Heart left ventricle (tissue), 16 donors: ENCODE results near the gene SDHC. TPM values are rescaled to one million over a fixed set of nuclear protein-coding genes. Genes with fewer than 3 reads are reported as not detected.

Experiments used
- ATAC-seq, 4 donors: fragments of 200-7000 bp; cut with Tn5 transposase; one replicate each; pipeline ENCODE4 v1.9.1; 2020 to 2022; ENCODE audit warnings: moderate library complexity in 4 of 4, mild to moderate bottlenecking in 3 of 4, moderate number of reproducible peaks in 1 of 4
- DNase-seq, 5 donors: peaks; one replicate each; pipeline ENCODE4 v3.0.0-alpha.2; 2020
- H3K27ac ChIP-seq, 12 donors: fragments of 200-600 bp; sonication (generic) in 4 of 12; one replicate each; pipeline versions ENCODE4 v1.5.0 to v1.8.0; 2016 to 2022; ENCODE audit warnings: mild to moderate bottlenecking in 2 of 12
- H3K27me3 ChIP-seq, 9 donors: fragments of 200-600 bp; sonication (generic) in 2 of 9; one replicate each; pipeline versions ENCODE4 v1.5.1 to v1.8.0; 2016 to 2022; ENCODE audit warnings: mild to moderate bottlenecking in 3 of 9
- H3K36me3 ChIP-seq, 9 donors: fragments of 200-600 bp; sonication (generic) in 2 of 9; one replicate each; pipeline versions ENCODE4 v1.5.0 to v1.8.0; 2018 to 2022; ENCODE audit warnings: mild to moderate bottlenecking in 2 of 9
- H3K4me1 ChIP-seq, 12 donors: fragments of 200-600 bp; sonication (generic) in 4 of 12; one replicate each; pipeline versions ENCODE4 v1.5.0 to v1.8.0; 2016 to 2022; ENCODE audit warnings: mild to moderate bottlenecking in 3 of 12
- H3K4me3 ChIP-seq, 12 donors: fragments of 200-600 bp; sonication (generic) in 4 of 12; one replicate each; pipeline versions ENCODE4 v1.5.0 to v1.8.0; 2017 to 2022; ENCODE audit warnings: mild to moderate bottlenecking in 9 of 12, moderate library complexity in 4 of 12
- H3K9me3 ChIP-seq, 12 donors: fragments of 200-600 bp; sonication (generic) in 4 of 12; one replicate each; pipeline versions ENCODE4 v1.5.0 to v1.8.0; 2016 to 2022; ENCODE audit warnings: mild to moderate bottlenecking in 1 of 12
- POLR2A ChIP-seq, 2 donors: fragments of 450-650 bp; IDR thresholded peaks; one replicate each; pipeline ENCODE4 v1.6.1; 2017; ENCODE audit warnings: antibody characterized with exemption in 2 of 2, mild to moderate bottlenecking in 2 of 2, moderate library complexity in 2 of 2
- WGBS, 4 donors: extraction: QIAGEN DNeasy Blood & Tissue Kit in 2 of 4; methylation state at CpG; one replicate each; pipeline versions ENCODE4 v1.1.5 to v1.1.7; 2013 to 2018; 5-methylcytosine and 5-hydroxymethylcytosine counted together
- intact Hi-C, 10 donors: fragments of 100-400 bp; cut with DNase I; formaldehyde crosslinking; loops; one replicate each; pipeline versions ENCODE4 v1.11.1 to v1.14.2; 2022
- polyA plus RNA-seq, 2 donors: library from polyadenylated mRNA; stranded (reverse); fragments of 200-250 nt; gene quantifications; one replicate each; pipeline ENCODE4 v1.2.3, GENCODE V29; 2013
- total RNA-seq, 9 donors: library from RNA; depleted of rRNA in 2 of 9; stranded (reverse); fragments of >200 nt in 2 of 9; fragmentation: NEBNext Ultra II Directional in 3 of 9; extraction: Animal tissue kit (Norgen Biotek cat#: 25700) in 3 of 9; gene quantifications; one replicate each; pipeline versions ENCODE4 v1.1.0 to v1.2.4, GENCODE V29; 2016 to 2023
- TF ChIP-seq, protein P1 (sequence below), 12 donors: fragments of 200-600 bp; sonication (generic) in 4 of 12; IDR thresholded peaks; one replicate each; pipeline versions ENCODE4 v1.5.0 to v1.8.0; 2018 to 2022; ENCODE audit warnings: antibody characterized with exemption in 12 of 12, mild to moderate bottlenecking in 5 of 12
- donor health status: ischemic (EF 13 %, LVEDD 7.1; RV severe dilation, severe dysfunction).
- donor health status: healthy with polysubstance abuse.
- donor health status: DM: no; HTN: yes; CAD: no.
- donor health status: DM: no; HTN: no; CAD: no.
- donor health status: ischemic (EF 25% LVEDD 6.9; RV normal size, moderate dysfunction).
- donor health status: ischemic (EF 25% LVEDD 5.7; RV mildly dilated, moderate dysfunction).
- donor health status: healthy.
- donor health status: DM: yes; HTN: yes; CAD: no.
- donor health status: ischemic (EF 35%, LVEDD 5.7; RV mildly dilated, moderate dysfunction).
- donor health status: nonischemic (EF 11% LVEDD 7.7; RV severe dilation, severe dysfunction).
- donor health status: DM: yes; HTN: yes; CAD: no.
- donor health status: PGD.
- donor health status: ischemic (EF 29% LVEDD 5.4; RV normal size, mild dysfunction).
- donor health status: nonischemic (EF 23%, LVEDD 6.1; RV moderate dilation, normal function).

SDHC gene
- total and polyA plus RNA-seq, 11 donors, result 50.6 to 408 (median 301) TPM

DNA sequence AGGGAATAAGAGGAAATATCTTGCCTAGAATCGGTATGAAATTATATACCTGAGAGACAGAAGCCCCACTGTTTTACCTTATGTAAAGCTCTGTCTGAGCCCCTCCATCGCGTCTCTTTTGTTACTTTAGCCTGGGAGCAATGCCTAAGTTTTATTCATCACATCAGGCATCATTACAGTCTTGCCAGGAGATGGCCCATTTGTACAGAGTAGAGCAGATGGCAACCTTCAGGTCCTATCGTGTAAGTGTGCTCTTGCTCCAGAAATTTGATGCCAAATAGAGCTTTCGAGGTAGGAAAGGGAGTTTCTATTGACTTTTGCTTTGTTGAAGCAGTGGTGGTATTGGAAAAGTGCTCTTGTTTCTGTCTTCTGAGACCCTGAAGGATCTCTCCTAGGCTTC, 28.6 kb downstream of the SDHC start:
- peaks cover 0 to 10% (median 0%) of the 10 kb centered on the region in 12 donors for H3K4me1 ChIP-seq
- H3K36me3 ChIP-seq, result peaks cover 0 to 92% (median 84%) of the 10 kb centered on the region in 9 donors
- H3K27me3 ChIP-seq, result no peaks in the 10 kb centered on the region
- H3K27ac ChIP-seq, result no peak overlapping the region
- no peak for ATAC-seq
- no peaks in the 10 kb centered on the region for H3K9me3 ChIP-seq
- intact Hi-C loops, result no loop called here
- no peak overlapping the region for H3K4me3 ChIP-seq
- DNase-seq, result no peak
- 89 to 98% (median 95%) methylated on average over 5 of the region's 5 CpGs for WGBS, 4 donors
- TF ChIP-seq, protein P1, sequence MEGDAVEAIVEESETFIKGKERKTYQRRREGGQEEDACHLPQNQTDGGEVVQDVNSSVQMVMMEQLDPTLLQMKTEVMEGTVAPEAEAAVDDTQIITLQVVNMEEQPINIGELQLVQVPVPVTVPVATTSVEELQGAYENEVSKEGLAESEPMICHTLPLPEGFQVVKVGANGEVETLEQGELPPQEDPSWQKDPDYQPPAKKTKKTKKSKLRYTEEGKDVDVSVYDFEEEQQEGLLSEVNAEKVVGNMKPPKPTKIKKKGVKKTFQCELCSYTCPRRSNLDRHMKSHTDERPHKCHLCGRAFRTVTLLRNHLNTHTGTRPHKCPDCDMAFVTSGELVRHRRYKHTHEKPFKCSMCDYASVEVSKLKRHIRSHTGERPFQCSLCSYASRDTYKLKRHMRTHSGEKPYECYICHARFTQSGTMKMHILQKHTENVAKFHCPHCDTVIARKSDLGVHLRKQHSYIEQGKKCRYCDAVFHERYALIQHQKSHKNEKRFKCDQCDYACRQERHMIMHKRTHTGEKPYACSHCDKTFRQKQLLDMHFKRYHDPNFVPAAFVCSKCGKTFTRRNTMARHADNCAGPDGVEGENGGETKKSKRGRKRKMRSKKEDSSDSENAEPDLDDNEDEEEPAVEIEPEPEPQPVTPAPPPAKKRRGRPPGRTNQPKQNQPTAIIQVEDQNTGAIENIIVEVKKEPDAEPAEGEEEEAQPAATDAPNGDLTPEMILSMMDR (IDR thresholded peaks at IDR 0.05), result no peak
- no peak for TF ChIP-seq POLR2A (IDR thresholded peaks at IDR 0.05)

- H3K36me3 ChIP-seq, result peaks cover 0 to 47% (median 28%) of the 10 kb centered on the region in 9 donors
Measured at GRCh38 chr1:161350671-161351070, 36.5 kb downstream of the SDHC start.

DNA sequence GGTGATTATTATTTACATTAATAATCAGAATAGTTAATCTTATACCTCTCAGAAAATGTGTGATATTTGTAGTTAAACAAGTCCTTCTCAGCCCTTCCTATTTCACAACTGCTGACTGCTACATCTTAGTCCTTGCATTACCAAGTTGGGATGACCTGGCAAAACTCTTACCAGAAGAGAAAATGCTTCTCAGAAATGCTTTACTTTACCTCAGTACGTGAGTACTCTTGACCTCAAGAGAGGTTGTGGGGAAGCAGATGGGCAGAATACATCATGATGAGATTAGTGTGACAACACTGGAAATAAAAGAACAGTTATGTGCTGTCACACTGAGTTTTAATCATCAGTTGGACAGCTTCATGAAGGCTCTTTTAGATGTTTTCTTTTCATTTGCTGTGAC, 37.3 kb downstream of the SDHC start:
- intact Hi-C loops, result no loop called here
- no peak for DNase-seq
- TF ChIP-seq, protein P1 (IDR thresholded peaks at IDR 0.05), result no peak
- TF ChIP-seq POLR2A (IDR thresholded peaks at IDR 0.05), result no peak
- H3K36me3 ChIP-seq, result peaks cover 0 to 49% (median 23%) of the 10 kb centered on the region in 9 donors
- WGBS, 4 donors, result 42 to 62% (median 48%) methylated on average over 1 of the region's 1 CpG
- peak overlapping the region in 1 of 12 donors; percentile 63 for H3K27ac ChIP-seq
- H3K9me3 ChIP-seq, result no peaks in the 10 kb centered on the region
- H3K4me1 ChIP-seq, result peaks cover 0 to 26% (median 0%) of the 10 kb centered on the region in 12 donors
- ATAC-seq, result peak in 1 of 4 donors; percentile 58
- H3K27me3 ChIP-seq, result no peaks in the 10 kb centered on the region
- no peak overlapping the region for H3K4me3 ChIP-seq

More at GRCh38 chr1:161350671-161351070, 36.5 kb downstream of the SDHC start:
- H3K9me3 ChIP-seq, result no peaks in the 10 kb centered on the region
- H3K4me3 ChIP-seq, result no peak overlapping the region
- intact Hi-C loops, result no loop called here
- H3K27me3 ChIP-seq, result no peaks in the 10 kb centered on the region
- H3K27ac ChIP-seq, result peak overlapping the region in 1 of 12 donors; percentile 63
- TF ChIP-seq, protein P1 (IDR thresholded peaks at IDR 0.05), result no peak
- TF ChIP-seq POLR2A (IDR thresholded peaks at IDR 0.05), result no peak
- ATAC-seq (no peak), DNase-seq (no peak)
- WGBS, 4 donors, result 84 to 95% (median 88%) methylated on average over 1 of the region's 1 CpG
- H3K4me1 ChIP-seq, result peaks cover 0 to 26% (median 0%) of the 10 kb centered on the region in 12 donors

GRCh38 chr1:161357073-161357472, 42.9 kb downstream of the SDHC start:
- WGBS, 4 donors, result 91 to 97% (median 94%) methylated on average over 8 of the region's 8 CpGs
- H3K9me3 ChIP-seq, result no peaks in the 10 kb centered on the region
- ATAC-seq, result no peak
- H3K27ac ChIP-seq, result no peak overlapping the region
- no peak for DNase-seq
- no peaks in the 10 kb centered on the region for H3K27me3 ChIP-seq
- peaks cover 0 to 23% (median 6%) of the 10 kb centered on the region in 12 donors for H3K4me1 ChIP-seq
- TF ChIP-seq POLR2A (IDR thresholded peaks at IDR 0.05), result no peak
- TF ChIP-seq, protein P1 (IDR thresholded peaks at IDR 0.05), result no peak
- peaks cover 0 to 52% (median 23%) of the 10 kb centered on the region in 9 donors for H3K36me3 ChIP-seq
- intact Hi-C loops, result loop anchor here in 1 of 10 donors (5.0 kb wide), 1 partner anchor 60 kb away; no protein-coding TSS in a partner anchor
- no peak overlapping the region for H3K4me3 ChIP-seq
